Femur (tissue), 1 donor: ENCODE data around the gene ZFP36L2.

Experiments
- DNase-seq: peaks from one replicate; pipeline ENCODE4 v3.0.0-alpha.2; 2017

ZFP36L2 gene

GRCh38 chr2:43222475-43223309 lies 3.7 kb downstream of the ZFP36L2 start:
- DNase-seq, result no peak

- DNase-seq, result peak; percentile 98
These were observed 4.5 kb downstream of the ZFP36L2 start for GRCh38 chr2:43221763-43222474.

- DNase-seq, result peak; percentile 89
These were observed 5.2 kb downstream of the ZFP36L2 start for GRCh38 chr2:43221124-43221762.

- no peak for DNase-seq
These were observed 5.7 kb downstream of the ZFP36L2 start for GRCh38 chr2:43220760-43221123.

- DNase-seq, result no peak
These were observed 6.1 kb downstream of the ZFP36L2 start for GRCh38 chr2:43220229-43220751.

GRCh38 chr2:43219383-43220228 lies 6.8 kb downstream of the ZFP36L2 start:
- peak; percentile 89 for DNase-seq

GRCh38 chr2:43218702-43219382 lies 7.6 kb downstream of the ZFP36L2 start:
- peak; percentile 78 for DNase-seq

GRCh38 chr2:43218155-43218701 lies 8.2 kb downstream of the ZFP36L2 start:
- no peak for DNase-seq

- no peak for DNase-seq
These were observed 8.9 kb downstream of the ZFP36L2 start for GRCh38 chr2:43217228-43218154.

GRCh38 chr2:43216629-43217028 lies 9.8 kb downstream of the ZFP36L2 start:
- DNase-seq, result no peak

GRCh38 chr2:43215673-43216255 lies 10.6 kb downstream of the ZFP36L2 start:
- no peak for DNase-seq

GRCh38 chr2:43214253-43214652 lies 12.2 kb downstream of the ZFP36L2 start:
- DNase-seq, result no peak

GRCh38 chr2:43212931-43213330 lies 13.5 kb downstream of the ZFP36L2 start:
- no peak for DNase-seq

GRCh38 chr2:43212216-43212835 lies 14.1 kb downstream of the ZFP36L2 start:
- DNase-seq, result no peak

- DNase-seq, result peak; percentile 84
These were observed 15.7 kb downstream of the ZFP36L2 start for GRCh38 chr2:43210467-43211303.

- DNase-seq, result no peak
These were observed 16.3 kb downstream of the ZFP36L2 start for GRCh38 chr2:43210125-43210466.

GRCh38 chr2:43209204-43209717 lies 17.1 kb downstream of the ZFP36L2 start:
- DNase-seq, result no peak

- no peak for DNase-seq
These were observed 18.7 kb downstream of the ZFP36L2 start for GRCh38 chr2:43207553-43208300.
